OCI-LY3 (cell line): ENCODE data around the gene SPTBN4.
"Not testable (repeated sequence)": the region's sequence is repeated elsewhere in the genome, so short reads cannot be mapped to it uniquely, and the experiment has no call there.

Experiments
- CTCF ChIP-seq: fragments of 200-600, 300-600 bp; sonication (generic); IDR thresholded peaks from 2 replicates; pipeline ENCODE4 v1.5.1; 2014; ENCODE audit warnings: antibody characterized with exemption, low read length, low read depth
- EZH2phosphoT487 ChIP-seq: fragments of 200-600 bp; shearing (Covaris generic); IDR thresholded peaks from 2 replicates; pipeline ENCODE4 v1.6.1; 2018; ENCODE audit warnings: antibody characterized with exemption, mixed run types, low read depth

- not testable (repeated sequence) for TF ChIP-seq CTCF, EZH2phosphoT487
Observed at GRCh38 chr19:40463587-40464037, 3.2 kb upstream of the SPTBN4 start.
